ENCODE results near the gene CCDC89.

Gene CCDC89

GRCh38 chr11:85652786-85653447 lies 33.1 kb downstream of the CCDC89 start:
- DNase-seq: no peak

GRCh38 chr11:85651118-85651517 lies 34.9 kb downstream of the CCDC89 start:
- DNase-seq: no peak

GRCh38 chr11:85647604-85648299 lies 38.2 kb downstream of the CCDC89 start, which contains the start of gene TMEM126A:
Gene TMEM126A, plus strand, starts transcription at chr11:85647967. Its CDS starts 2,289 bp downstream, at chr11:85650256.
- DNase-seq: peak; percentile 81

GRCh38 chr11:85647078-85647477 lies 38.9 kb downstream of the CCDC89 start:
- DNase-seq: no peak

DNA sequence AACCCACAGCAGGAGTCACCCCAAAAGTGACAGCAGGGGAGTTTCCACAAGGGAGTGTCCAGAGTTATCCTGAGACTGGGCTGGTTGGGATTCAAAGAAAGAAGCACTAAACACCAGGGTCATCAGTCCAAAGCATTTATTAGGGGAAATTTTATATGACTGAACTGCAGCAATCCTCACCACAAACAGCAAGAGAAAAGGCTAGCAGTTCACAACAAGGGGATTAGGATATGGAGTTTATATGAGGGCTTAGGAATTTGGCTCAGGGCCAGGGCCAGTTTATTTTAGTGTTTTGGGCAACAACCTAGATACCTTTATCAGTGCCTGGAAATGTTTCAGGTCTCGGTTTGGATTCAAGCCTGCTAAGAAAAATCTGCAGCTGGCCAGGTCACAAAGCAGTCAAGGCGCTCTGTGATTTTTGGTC lies 42.8 kb downstream of the CCDC89 start:
- DNase-seq: no peak

DNA sequence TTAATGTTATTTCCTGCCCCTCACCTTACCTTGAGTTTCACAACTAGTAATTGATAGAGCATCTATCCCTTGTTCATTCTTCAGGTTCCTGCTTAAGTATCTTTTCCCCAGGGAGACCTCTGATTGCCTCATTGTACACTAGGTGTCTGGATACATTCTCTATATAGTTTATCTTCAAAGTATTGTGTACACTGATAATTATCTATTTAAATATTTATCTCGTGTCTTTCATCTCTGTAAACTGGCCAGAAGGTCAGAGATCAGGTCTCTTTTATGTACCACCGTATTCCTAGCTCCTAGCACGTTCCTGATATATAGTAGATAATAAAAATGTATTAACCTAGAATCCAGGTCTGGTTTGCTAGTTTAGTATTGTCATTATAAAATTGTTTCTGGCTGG lies 51.2 kb downstream of the CCDC89 start:
- DNase-seq: no peak

Data from fibroblast of skin of abdomen (primary cell).